Measurements from ENCODE around the gene ELL.

ELL gene

GRCh38 chr19:18508585-18508984 lies 13.3 kb downstream of the ELL start:
- no peak for DNase-seq (ENCODE audit: low spot score)
- no peak for TF ChIP-seq CTCF (IDR thresholded peaks at IDR 0.05; ENCODE audit: extremely low read depth, missing control alignments)

GRCh38 chr19:18507727-18508440 lies 14.0 kb downstream of the ELL start:
- no peak for TF ChIP-seq CTCF (IDR thresholded peaks at IDR 0.05; ENCODE audit: extremely low read depth, missing control alignments)
- no peak for DNase-seq (ENCODE audit: low spot score)

- DNase-seq (ENCODE audit: low spot score), result no peak
- no peak for TF ChIP-seq CTCF (IDR thresholded peaks at IDR 0.05; ENCODE audit: extremely low read depth, missing control alignments)
Measured at GRCh38 chr19:18507021-18507726, 14.7 kb downstream of the ELL start.

- no peak for TF ChIP-seq CTCF (IDR thresholded peaks at IDR 0.05; ENCODE audit: extremely low read depth, missing control alignments)
- DNase-seq (ENCODE audit: low spot score), result no peak
Measured at GRCh38 chr19:18506101-18506930, 15.6 kb downstream of the ELL start.

GRCh38 chr19:18504886-18505610 lies 16.8 kb downstream of the ELL start:
- DNase-seq (ENCODE audit: low spot score), result no peak
- no peak for TF ChIP-seq CTCF (IDR thresholded peaks at IDR 0.05; ENCODE audit: extremely low read depth, missing control alignments)

- TF ChIP-seq CTCF (IDR thresholded peaks at IDR 0.05; ENCODE audit: extremely low read depth, missing control alignments), result no peak
- DNase-seq (ENCODE audit: low spot score), result peak; percentile 70
Measured at GRCh38 chr19:18503971-18504885, 17.6 kb downstream of the ELL start.

All from GM20000 (cell line).